Activated T-helper 1 cell treated with Interleukin-2 at 50 U/mL for 16 hours (primary cell): ENCODE results near the gene TNFSF13B.
"Not testable (repeated sequence)": the region's sequence is repeated elsewhere in the genome, so short reads cannot be mapped to it uniquely, and the experiment has no call there.

Experiments used
- DNase-seq: peaks from one replicate; pipeline ENCODE4 v3.0.0-alpha.2; 2020; ENCODE audit warnings: low read depth

Gene TNFSF13B

GRCh38 chr13:108281901-108282300 lies 12.4 kb downstream of the TNFSF13B start:
- DNase-seq = no peak

- DNase-seq = no peak
Observed at GRCh38 chr13:108283110-108283509, 13.6 kb downstream of the TNFSF13B start.

- DNase-seq = no peak
Observed at GRCh38 chr13:108288741-108289140, 19.2 kb downstream of the TNFSF13B start.

- DNase-seq = no peak
Observed at GRCh38 chr13:108289819-108290218, 20.3 kb downstream of the TNFSF13B start.

GRCh38 chr13:108297114-108297513 lies 27.6 kb downstream of the TNFSF13B start:
- no peak for DNase-seq

- no peak for DNase-seq
Observed at GRCh38 chr13:108302279-108302678, 32.8 kb downstream of the TNFSF13B start.

GRCh38 chr13:108304170-108305016 lies 34.9 kb downstream of the TNFSF13B start:
- no peak for DNase-seq

GRCh38 chr13:108305655-108306054 lies 36.1 kb downstream of the TNFSF13B start:
- DNase-seq = no peak

GRCh38 chr13:108306860-108307259 lies 37.3 kb downstream of the TNFSF13B start:
- DNase-seq = no peak

- DNase-seq = not testable (repeated sequence)
Observed at GRCh38 chr13:108311596-108311995, 42.1 kb downstream of the TNFSF13B start.

- DNase-seq = no peak
Observed at GRCh38 chr13:108313382-108313781, 43.9 kb downstream of the TNFSF13B start.

GRCh38 chr13:108315273-108315672 lies 45.8 kb downstream of the TNFSF13B start:
- DNase-seq = no peak

- DNase-seq = no peak
Observed at GRCh38 chr13:108315991-108316390, 46.5 kb downstream of the TNFSF13B start.

- no peak for DNase-seq
Observed at GRCh38 chr13:108316413-108316812, 46.9 kb downstream of the TNFSF13B start.

GRCh38 chr13:108322206-108322824 lies 52.8 kb downstream of the TNFSF13B start:
- no peak for DNase-seq

- no peak for DNase-seq
Observed at GRCh38 chr13:108323031-108323430, 53.5 kb downstream of the TNFSF13B start.

- DNase-seq = no peak
Observed at GRCh38 chr13:108325863-108326262, 56.3 kb downstream of the TNFSF13B start.

- DNase-seq = no peak
Observed at GRCh38 chr13:108326309-108326708, 56.8 kb downstream of the TNFSF13B start.

GRCh38 chr13:108328848-108329247 lies 59.3 kb downstream of the TNFSF13B start:
- DNase-seq = no peak

GRCh38 chr13:108332791-108333190 lies 63.3 kb downstream of the TNFSF13B start:
- DNase-seq = no peak

- no peak for DNase-seq
Observed at GRCh38 chr13:108342369-108343289, 73.1 kb downstream of the TNFSF13B start.

GRCh38 chr13:108345016-108345415 lies 75.5 kb downstream of the TNFSF13B start:
- DNase-seq = no peak
